ENCODE results near the gene GPR146. TPM values are rescaled to one million over a fixed set of nuclear protein-coding genes. Genes with fewer than 3 reads are reported as not detected.

The GPR146 gene
- total RNA-seq, 1 experiment from 2014 or later: 0.92 TPM

- no peak for TF ChIP-seq ZSCAN18 (CRISPR knock-in tag; IDR thresholded peaks at IDR 0.05)
Observed at GRCh38 chr7:1064581-1064980, 20.2 kb downstream of the GPR146 start (continued).

GRCh38 chr7:1065263-1065584, 20.9 kb downstream of the GPR146 start:
- Mint-ChIP-seq H3K9me3 (no peaks in the 10 kb centered on the region), H3K36me3 (no peaks in the 10 kb centered on the region), H3K27me3 (ENCODE audit: low read depth) (no peaks in the 10 kb centered on the region), H3K4me1 (peaks cover 4% of the 10 kb centered on the region), H3K27ac (no peak overlapping the region; the same call in 1 of the 2 replicates), H3K4me3 (no peak overlapping the region)
- ATAC-seq (no peak), DNase-seq (ENCODE audit: low spot score) (no peak)
- ChIA-PET CTCF (interaction anchor here (0.6 to 3.8 kb wide), 46 partner anchors 9 to 998 kb away, joined by 3 to 140 read pairs (median 5); partner anchors contain the start of genes COX19, GPER1, GPR146 and ZFAND2A), POLR2A (interaction anchor here (0.6 to 2.0 kb wide), 4 partner anchors 10 to 109 kb away, joined by 3 to 7 read pairs (median 4); no protein-coding TSS in a partner anchor)
- TF ChIP-seq ZNF219 (CRISPR knock-in tag; IDR thresholded peaks at IDR 0.05; ENCODE audit: borderline replicate concordance) (no peak), RELA (CRISPR knock-in tag; IDR thresholded peaks at IDR 0.05; ENCODE audit: borderline replicate concordance) (no peak), ZNF532 (CRISPR knock-in tag; IDR thresholded peaks at IDR 0.05; ENCODE audit: borderline replicate concordance) (no peak), ZNF232 (CRISPR knock-in tag; IDR thresholded peaks at IDR 0.05) (no peak), JUN (CRISPR knock-in tag; IDR thresholded peaks at IDR 0.05) (no peak), ERG (CRISPR knock-in tag; IDR thresholded peaks at IDR 0.05) (no peak), FOXP1 (CRISPR knock-in tag; IDR thresholded peaks at IDR 0.05; ENCODE audit: borderline replicate concordance) (no peak), ZNF423 (CRISPR knock-in tag; IDR thresholded peaks at IDR 0.05) (no peak), ZBTB21 (CRISPR knock-in tag; IDR thresholded peaks at IDR 0.05; ENCODE audit: borderline replicate concordance) (no peak), CREB1 (CRISPR knock-in tag; IDR thresholded peaks at IDR 0.05) (no peak)

- CTCF ChIA-PET: interaction anchor here (0.6 to 3.8 kb wide), 49 partner anchors 9 to 998 kb away, joined by 3 to 140 read pairs (median 4); partner anchors contain the start of genes COX19, GPER1, GPR146 and ZFAND2A
- Mint-ChIP-seq H3K4me3 (no peak overlapping the region), H3K4me1 (0 out of 2 replicates have a peak, but pooled peaks cover 3% of the 10 kb centered on the region), H3K9me3 (peaks cover 5% of the 10 kb centered on the region), H3K27ac (no peak overlapping the region), H3K36me3 (peaks cover 4% of the 10 kb centered on the region; the same call in 1 of the 2 replicates), H3K27me3 (ENCODE audit: low read depth) (no peaks in the 10 kb centered on the region)
- POLR2A ChIA-PET: interaction anchor here (0.6 to 2.0 kb wide), 4 partner anchors 9 to 110 kb away, joined by 3 to 7 read pairs (median 4); no protein-coding TSS in a partner anchor
- DNase-seq (ENCODE audit: low spot score) (peak; percentile 92), ATAC-seq (peak; percentile 91)
- no peak for TF ChIP-seq MYBL2 (CRISPR knock-in tag; IDR thresholded peaks at IDR 0.05)
- TF ChIP-seq AR (CRISPR knock-in tag; IDR thresholded peaks at IDR 0.05): no peak
- no peak for TF ChIP-seq E2F5 (CRISPR knock-in tag; IDR thresholded peaks at IDR 0.05)
- TF ChIP-seq PREB (CRISPR knock-in tag; IDR thresholded peaks at IDR 0.05; ENCODE audit: borderline replicate concordance): no peak
- TF ChIP-seq ZNF423 (CRISPR knock-in tag; IDR thresholded peaks at IDR 0.05): peak; percentile 88
- 0 out of 2 replicates have a peak, but pooled peaks have one; percentile 17 for TF ChIP-seq MAX (CRISPR knock-in tag; IDR thresholded peaks at IDR 0.05)
- TF ChIP-seq ZNF512 (CRISPR knock-in tag; IDR thresholded peaks at IDR 0.05; ENCODE audit: borderline replicate concordance): no peak
Observed at GRCh38 chr7:1065585-1066241, 21.4 kb downstream of the GPR146 start.
